OCI-LY1 (cell line): ENCODE measurements around the gene PCGF3.

ENCODE experiments used
- H2AFZ ChIP-seq: fragments of 200-600 bp; sonication (generic), shearing (Covaris generic); 2 replicates; pipeline ENCODE4 v1.6.0; 2014; ENCODE audit warnings: antibody characterized with exemption, mild to moderate bottlenecking, low read length
- H3F3A ChIP-seq: fragments of 200-600 bp; sonication (generic), shearing (Covaris generic); 2 replicates; pipeline ENCODE4 v1.6.0; 2014; ENCODE audit warnings: mild to moderate bottlenecking, antibody characterized with exemption, low read length, moderate library complexity; ENCODE audit not compliant: insufficient read depth
- H3K27ac ChIP-seq: fragments of 200-600 bp; sonication (generic); 2 replicates; pipeline ENCODE4 v1.5.1; 2014; ENCODE audit warnings: low read length, mixed run types, mild to moderate bottlenecking, low read depth; ENCODE audit not compliant: poor library complexity, severe bottlenecking
- H3K27me3 ChIP-seq: fragments of 200-600 bp; sonication (generic); 2 replicates; pipeline ENCODE4 v1.6.0; 2014; ENCODE audit warnings: antibody characterized with exemption, mild to moderate bottlenecking, low read length, moderate library complexity; ENCODE audit not compliant: insufficient read depth
- H3K36me3 ChIP-seq: fragments of 200-600 bp; sonication (generic); 2 replicates; pipeline ENCODE4 v1.6.1; 2014; ENCODE audit warnings: mild to moderate bottlenecking, antibody characterized with exemption, low read length, moderate library complexity, mixed read lengths; ENCODE audit not compliant: insufficient read depth
- H3K4me1 ChIP-seq: fragments of 200-600 bp; sonication (generic); 2 replicates; pipeline ENCODE4 v1.5.1; 2014; ENCODE audit warnings: mild to moderate bottlenecking, low read length, moderate library complexity; ENCODE audit not compliant: insufficient read depth, severe bottlenecking
- H3K4me2 ChIP-seq: fragments of 200-600 bp; sonication (generic), shearing (Covaris generic); 2 replicates; pipeline ENCODE4 v1.6.1; 2014; ENCODE audit warnings: low read length
- H3K4me3 ChIP-seq: fragments of 200-600 bp; sonication (generic); 2 replicates; pipeline ENCODE4 v1.5.1; 2014; ENCODE audit warnings: low read length, low read depth, mild to moderate bottlenecking, mixed read lengths; ENCODE audit not compliant: poor library complexity, severe bottlenecking
- H3K79me2 ChIP-seq: fragments of 200-600 bp; shearing (Covaris generic); 2 replicates; pipeline ENCODE4 v1.6.1; 2016; ENCODE audit warnings: mixed run types, low read length, mixed read lengths; ENCODE audit not compliant: insufficient read depth
- H3K9ac ChIP-seq: fragments of 200-600 bp; sonication (generic), shearing (Covaris generic); 2 replicates; pipeline ENCODE4 v1.6.1; 2014; ENCODE audit warnings: mild to moderate bottlenecking, low read length, mixed read lengths
- H3K9me2 ChIP-seq: fragments of 200-600 bp; sonication (generic), shearing (Covaris generic); 2 replicates; pipeline ENCODE4 v1.6.1; 2014; ENCODE audit warnings: low read depth, mild to moderate bottlenecking, low read length, mixed read lengths
- H3K9me3 ChIP-seq: fragments of 200-600 bp; shearing (Covaris generic); 2 replicates; pipeline ENCODE4 v1.6.1; 2014; ENCODE audit warnings: low read length, mixed read lengths
- H4K20me1 ChIP-seq: fragments of 200-600 bp; sonication (generic), shearing (Covaris generic); 2 replicates; pipeline ENCODE4 v1.6.0; 2016; ENCODE audit warnings: mild to moderate bottlenecking, low read length; ENCODE audit not compliant: insufficient read depth
- EZH2 ChIP-seq: fragments of 200-600 bp; sonication (generic), shearing (Covaris generic); IDR thresholded peaks from 2 replicates; pipeline ENCODE4 v1.8.0; 2017; ENCODE audit warnings: borderline replicate concordance, mixed run types, mild to moderate bottlenecking, antibody characterized with exemption, low read length, moderate library complexity, mixed read lengths
- TF ChIP-seq, protein P1 (sequence below): fragments of 200-600 bp; sonication (generic), shearing (Covaris generic); IDR thresholded peaks from 2 replicates; pipeline ENCODE4 v1.5.1; 2017; ENCODE audit warnings: mild to moderate bottlenecking, antibody characterized with exemption, low read length, moderate library complexity, mixed read lengths

The PCGF3 gene

GRCh38 chr4:700587-701264 is 4.9 kb upstream of the PCGF3 start:
- H3K9me2 ChIP-seq = no peaks in the 10 kb centered on the region
- no peaks in the 10 kb centered on the region for H3K79me2 ChIP-seq
- no peaks in the 10 kb centered on the region; the same call in 1 of the 2 replicates for H3K36me3 ChIP-seq
- H3K4me3 ChIP-seq = no peak overlapping the region
- H3K9ac ChIP-seq = no peak overlapping the region
- no peak overlapping the region for H3K27ac ChIP-seq
- H3K27me3 ChIP-seq = no peaks in the 10 kb centered on the region
- TF ChIP-seq, protein P1, sequence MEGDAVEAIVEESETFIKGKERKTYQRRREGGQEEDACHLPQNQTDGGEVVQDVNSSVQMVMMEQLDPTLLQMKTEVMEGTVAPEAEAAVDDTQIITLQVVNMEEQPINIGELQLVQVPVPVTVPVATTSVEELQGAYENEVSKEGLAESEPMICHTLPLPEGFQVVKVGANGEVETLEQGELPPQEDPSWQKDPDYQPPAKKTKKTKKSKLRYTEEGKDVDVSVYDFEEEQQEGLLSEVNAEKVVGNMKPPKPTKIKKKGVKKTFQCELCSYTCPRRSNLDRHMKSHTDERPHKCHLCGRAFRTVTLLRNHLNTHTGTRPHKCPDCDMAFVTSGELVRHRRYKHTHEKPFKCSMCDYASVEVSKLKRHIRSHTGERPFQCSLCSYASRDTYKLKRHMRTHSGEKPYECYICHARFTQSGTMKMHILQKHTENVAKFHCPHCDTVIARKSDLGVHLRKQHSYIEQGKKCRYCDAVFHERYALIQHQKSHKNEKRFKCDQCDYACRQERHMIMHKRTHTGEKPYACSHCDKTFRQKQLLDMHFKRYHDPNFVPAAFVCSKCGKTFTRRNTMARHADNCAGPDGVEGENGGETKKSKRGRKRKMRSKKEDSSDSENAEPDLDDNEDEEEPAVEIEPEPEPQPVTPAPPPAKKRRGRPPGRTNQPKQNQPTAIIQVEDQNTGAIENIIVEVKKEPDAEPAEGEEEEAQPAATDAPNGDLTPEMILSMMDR = no peak
- TF ChIP-seq EZH2 = no peak
- H3F3A ChIP-seq = no peaks in the 10 kb centered on the region
- no peak overlapping the region for H2AFZ ChIP-seq
- H3K4me1 ChIP-seq = peaks cover 19% of the 10 kb centered on the region
- H3K4me2 ChIP-seq = no peak overlapping the region
- no peaks in the 10 kb centered on the region for H3K9me3 ChIP-seq
- H4K20me1 ChIP-seq = no peaks in the 10 kb centered on the region

DNA sequence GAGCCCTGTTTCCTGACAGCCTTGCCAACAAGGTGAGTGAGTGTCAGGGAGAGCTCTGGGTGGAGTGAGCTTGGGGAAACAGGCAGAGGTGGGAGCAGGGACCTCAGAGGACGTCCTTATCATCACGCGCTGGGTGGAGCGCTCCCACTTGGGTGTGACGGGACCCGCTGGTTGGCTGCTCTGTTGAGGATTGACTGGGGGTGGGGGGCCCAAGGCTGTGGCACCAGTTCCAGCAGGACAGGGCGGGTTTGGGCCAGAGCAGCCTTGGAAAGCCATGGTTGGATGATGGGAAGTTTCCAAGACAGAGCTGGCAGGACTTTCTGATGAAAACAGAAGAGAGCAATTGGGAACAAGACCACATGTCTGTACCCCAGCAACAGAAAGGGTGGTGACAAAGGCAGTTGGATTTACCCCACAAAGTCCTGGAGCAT is 3.0 kb upstream of the PCGF3 start:
- no peak overlapping the region for H3K9ac ChIP-seq
- H3K4me2 ChIP-seq = no peak overlapping the region

DNA sequence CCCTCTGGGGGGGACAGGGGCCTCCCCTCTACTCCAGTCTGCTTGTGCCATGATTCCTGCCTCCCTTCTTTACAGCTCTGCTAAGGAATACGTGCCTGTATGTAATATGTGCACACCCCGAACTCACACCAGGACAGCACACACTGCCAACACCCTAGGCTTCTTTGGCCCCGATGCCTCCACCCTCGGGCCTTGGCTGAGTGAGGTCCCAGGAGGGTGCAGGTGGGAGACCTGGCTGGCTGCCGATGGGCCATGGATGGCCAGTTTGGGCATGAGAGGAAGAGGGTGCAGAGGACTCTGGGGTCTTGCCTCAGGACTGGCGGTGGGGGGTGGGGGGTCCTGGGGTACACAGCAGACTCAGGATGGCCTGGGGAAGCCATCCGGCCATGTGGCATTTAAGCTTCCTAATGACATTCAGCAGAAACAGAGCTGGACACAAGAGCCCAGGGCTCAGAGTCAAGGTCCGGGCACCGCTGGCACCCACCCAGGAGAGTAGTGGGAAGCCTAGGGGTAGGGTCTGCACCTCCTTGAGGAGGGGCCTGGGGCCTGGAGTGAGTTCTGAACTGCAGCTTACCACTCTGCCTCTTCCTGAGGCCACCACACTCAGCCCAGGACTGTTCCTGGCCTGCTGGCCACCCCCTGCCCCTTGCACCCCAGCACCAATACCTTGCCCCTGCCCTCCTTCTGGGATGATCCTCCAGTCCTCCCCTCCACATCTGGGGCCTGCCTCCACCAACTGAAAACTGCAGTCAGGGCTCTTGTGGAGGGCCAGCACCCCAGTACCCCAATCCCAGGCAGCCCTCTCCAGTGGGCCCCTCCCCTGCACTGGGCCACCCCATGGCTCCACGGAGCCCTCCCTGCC is 2.1 kb upstream of the PCGF3 start:
- Histone ChIP-seq H4K20me1 (no peaks in the 10 kb centered on the region), H3K9ac (no peak overlapping the region), H3K27ac (no peak overlapping the region), H3K9me3 (no peaks in the 10 kb centered on the region), H3K36me3 (no peaks in the 10 kb centered on the region), H3K79me2 (0 out of 2 replicates have a peak, but pooled peaks cover 3% of the 10 kb centered on the region), H3K9me2 (no peaks in the 10 kb centered on the region), H3K27me3 (no peaks in the 10 kb centered on the region), H2AFZ (no peak overlapping the region), H3K4me3 (no peak overlapping the region), H3F3A (no peaks in the 10 kb centered on the region), H3K4me2 (no peak overlapping the region), H3K4me1 (peaks cover 26% of the 10 kb centered on the region)
- TF ChIP-seq, protein P1 = no peak
- no peak for TF ChIP-seq EZH2

More for the DNA sequence above, 3.0 kb upstream of the PCGF3 start:
- H3K27ac ChIP-seq = no peak overlapping the region
- H3K27me3 ChIP-seq = no peaks in the 10 kb centered on the region
- no peak overlapping the region for H2AFZ ChIP-seq
- H3F3A ChIP-seq = no peaks in the 10 kb centered on the region
- H3K9me3 ChIP-seq = no peaks in the 10 kb centered on the region
- no peaks in the 10 kb centered on the region for H3K9me2 ChIP-seq
- H3K4me1 ChIP-seq = peaks cover 28% of the 10 kb centered on the region
- no peaks in the 10 kb centered on the region for H4K20me1 ChIP-seq
- no peaks in the 10 kb centered on the region; the same call in 1 of the 2 replicates for H3K36me3 ChIP-seq
- 0 out of 2 replicates have a peak, but pooled peaks cover 3% of the 10 kb centered on the region for H3K79me2 ChIP-seq
- no peak overlapping the region for H3K4me3 ChIP-seq
- no peak for TF ChIP-seq EZH2
- TF ChIP-seq, protein P1 = no peak
